Endothelial cell of umbilical vein (primary cell): ENCODE data around the gene BLOC1S1. TPM values are rescaled to one million over a fixed set of nuclear protein-coding genes. Genes with fewer than 3 reads are reported as not detected.

Experiments used
- BruUV-seq: library from RNA; stranded (reverse); fragments of 400-500 nt; replicated peaks from 2 replicates; lab custom pipeline; 2021; lab: Mats Ljungman, UMichigan
- CTCF ChIA-PET: fragments of 300-600, 350-600 bp; sonication (Branson Sonifier 250); formaldehyde crosslinking; loops from one replicate; lab custom pipeline; 2021; ENCODE audit warnings: antibody characterized with exemption, inconsistent platforms; lab: Charles Lee
- POLR2A ChIA-PET: fragments of 300-600, 350-600 bp; sonication (Branson Sonifier 250); formaldehyde crosslinking; loops from one replicate; lab custom pipeline; 2021; ENCODE audit warnings: antibody characterized with exemption, inconsistent platforms; lab: Charles Lee
- DNase-seq: peaks from one replicate; pipeline ENCODE4 v3.0.0-alpha.2; 2011; ENCODE audit warnings: low read depth, low spot score
- FAIRE-seq: peaks from 2 replicates; lab custom pipeline; 2011; peaks lifted over from hg19 to GRCh38; lab: Jason Lieb, UNC
- H2AFZ ChIP-seq: 2 replicates; pipeline ENCODE4 v1.6.0; 2012; ENCODE audit warnings: low read depth, low read length, control low read depth, inconsistent platforms
- H3K27ac ChIP-seq: 2 replicates; pipeline ENCODE4 v1.5.1; 2011; ENCODE audit warnings: low read depth, mild to moderate bottlenecking, control low read depth, low read length, moderate library complexity; ENCODE audit not compliant: insufficient read depth
- H3K27me3 ChIP-seq, 2 experiments: 2 replicates each; pipeline versions ENCODE4 v1.6.0 to v1.6.1; 2011; ENCODE audit warnings: low read length in 2 of 2, mixed read lengths in 1 of 2; ENCODE audit not compliant: control insufficient read depth in 2 of 2, insufficient read depth in 2 of 2
- H3K36me3 ChIP-seq, 2 experiments: 2 replicates in 1 of 2; 3 replicates in 1 of 2; pipeline ENCODE4 v1.5.1; 2011; ENCODE audit warnings: low read length in 2 of 2, mild to moderate bottlenecking in 1 of 2, moderate library complexity in 1 of 2; ENCODE audit not compliant: control insufficient read depth in 2 of 2, insufficient read depth in 2 of 2; ENCODE audit errors: extremely low read depth in 1 of 2
- H3K4me1 ChIP-seq: 3 replicates; pipeline ENCODE4 v1.5.1; 2011; ENCODE audit warnings: mild to moderate bottlenecking, low read length; ENCODE audit not compliant: control insufficient read depth, insufficient read depth; ENCODE audit errors: extremely low read depth
- H3K4me2 ChIP-seq: 2 replicates; pipeline ENCODE4 v1.6.1; 2011; ENCODE audit warnings: low read length, control low read depth, mixed read lengths; ENCODE audit not compliant: insufficient read depth
- H3K4me3 ChIP-seq, 3 experiments: fragments of 200-600 bp in 1 of 3; sonication (generic), shearing (Covaris generic) in 1 of 3; replicated peaks in 1 of 3; 2 replicates each; pipeline ENCODE4 v1.5.1; 2011 to 2016; ENCODE audit warnings: control low read depth in 3 of 3, low read length in 3 of 3, mild to moderate bottlenecking in 2 of 3, inconsistent platforms in 1 of 3, low read depth in 1 of 3, moderate library complexity in 1 of 3; ENCODE audit not compliant: insufficient read depth in 1 of 3
- H3K79me2 ChIP-seq: 2 replicates; pipeline ENCODE4 v1.6.0; 2012; ENCODE audit warnings: low read length, inconsistent platforms; ENCODE audit not compliant: control insufficient read depth, insufficient read depth
- H3K9ac ChIP-seq: replicated peaks from 2 replicates; pipeline ENCODE3; 2011; ENCODE audit warnings: low read length, control low read depth; ENCODE audit not compliant: insufficient read depth; ENCODE audit errors: extremely low read depth
- H3K9me1 ChIP-seq: replicated peaks from 3 replicates; pipeline ENCODE4 v1.6.0; 2011; ENCODE audit warnings: mild to moderate bottlenecking, low read length; ENCODE audit not compliant: control insufficient read depth, insufficient read depth; ENCODE audit errors: extremely low read depth
- H3K9me3 ChIP-seq: replicated peaks from 2 replicates; pipeline ENCODE4 v1.5.1; 2012; ENCODE audit warnings: low read length, inconsistent platforms; ENCODE audit not compliant: control insufficient read depth, insufficient read depth
- H4K20me1 ChIP-seq: replicated peaks from 2 replicates; pipeline ENCODE3; 2011; ENCODE audit warnings: mild to moderate bottlenecking, low read length; ENCODE audit not compliant: control insufficient read depth, insufficient read depth; ENCODE audit errors: extremely low read depth
- FOS ChIP-seq: IDR thresholded peaks from 2 replicates; pipeline ENCODE4 v1.6.1; 2011; ENCODE audit warnings: mild to moderate bottlenecking, low read length, moderate library complexity, borderline replicate concordance; ENCODE audit not compliant: insufficient read depth
- GATA2 ChIP-seq: IDR thresholded peaks from 2 replicates; pipeline ENCODE4 v1.7.0; 2011; ENCODE audit warnings: low read depth, mild to moderate bottlenecking, moderate library complexity, mixed read lengths, low read length; ENCODE audit not compliant: insufficient read length, insufficient read depth
- MYC ChIP-seq: IDR thresholded peaks from one replicate; pipeline ENCODE4 v1.6.1; 2011; ENCODE audit warnings: mild to moderate bottlenecking, low read depth, low read length
- POLR2A ChIP-seq: IDR thresholded peaks from 2 replicates; pipeline ENCODE4 v1.6.1; 2012; ENCODE audit warnings: low read depth, mild to moderate bottlenecking, control low read depth, low read length
- POLR2AphosphoS5 ChIP-seq: IDR thresholded peaks from 2 replicates; pipeline ENCODE4 v1.6.1; 2012; ENCODE audit warnings: low read depth, mild to moderate bottlenecking, control low read depth, low read length, moderate library complexity; ENCODE audit not compliant: insufficient read depth
- dilution Hi-C: fragments of 300-500 bp; cut with MboI; formaldehyde crosslinking; loops from one replicate; pipeline ENCODE4 v1.15.0; 2019; ENCODE audit warnings: low sequenced_read_pairs; ENCODE audit not compliant: extremely low pct_ligation_motif_present
- intact Hi-C: fragments of 100-400 bp; cut with micrococcal nuclease; formaldehyde crosslinking; loops from one replicate; pipeline ENCODE4 v1.10.0; 2022
- polyA plus RNA-seq, 4 experiments: library from polyadenylated mRNA; depleted of rRNA in 3 of 4; stranded (reverse) in 3 of 4; unstranded in 1 of 4; fragments of >200 nt; gene quantifications; 2 replicates each; pipeline versions ENCODE4 v1.2.1 to v1.2.3, GENCODE V29; 2011 to 2012; ENCODE audit warnings: missing spikeins in 1 of 4
- total RNA-seq: library from RNA; stranded (reverse); gene quantifications from 2 replicates; pipeline ENCODE4 v1.2.3, GENCODE V29; 2021
- TF ChIP-seq, protein P1 (sequence below): IDR thresholded peaks from 2 replicates; pipeline ENCODE4 v1.6.1; 2011; ENCODE audit not compliant: insufficient read depth, insufficient read length
- TF ChIP-seq, protein P2 (sequence below), 2 donors: IDR thresholded peaks; 1 replicate in 1 of 2; 2 replicates in 1 of 2; pipeline ENCODE4 v1.5.1; 2011; ENCODE audit warnings: low read length in 2 of 2, mild to moderate bottlenecking in 2 of 2, moderate library complexity in 2 of 2, control low read depth in 1 of 2, inconsistent platforms in 1 of 2, low read depth in 1 of 2; ENCODE audit not compliant: insufficient read depth in 1 of 2; ENCODE audit errors: extremely low read depth in 1 of 2

Gene BLOC1S1
- total and polyA plus RNA-seq, 2 donors (not counting 3 experiments of a cell fraction or from before 2014, with no cell fraction given) = 84.1 to 192 TPM

GRCh38 chr12:55737581-55738122 lies 21.8 kb downstream of the BLOC1S1 start:
- H3K9ac ChIP-seq = no peak overlapping the region
- dilution Hi-C loops (no loop called here), intact Hi-C loops (loop anchor here (1.0 to 5.0 kb wide), 10 partner anchors 8 to 895 kb away; partner anchors contain the start of genes CD63, ORMDL2, PA2G4 and RPS26)
- POLR2A ChIA-PET = interaction anchor here (0.5 to 0.9 kb wide), 3 partner anchors 7 to 425 kb away, joined by 4 to 6 read pairs (median 5); partner anchors contain the start of gene CD63
- DNase-seq (no peak), FAIRE-seq (no peak)
- no peaks in the 10 kb centered on the region for H3K27me3 ChIP-seq
- no TSS peak for BruUV-seq
- no peaks in the 10 kb centered on the region for H3K79me2 ChIP-seq
- no peaks in the 10 kb centered on the region for H4K20me1 ChIP-seq
- H3K9me3 ChIP-seq = no peaks in the 10 kb centered on the region
- CTCF ChIA-PET = interaction anchor here (0.8 to 8.2 kb wide), 41 partner anchors 8 to 549 kb away, joined by 3 to 151 read pairs (median 7); partner anchors contain the start of genes BLOC1S1, CD63, DNAJC14 and ORMDL2
- peaks cover 13% of the 10 kb centered on the region for H3K4me1 ChIP-seq
- no peak overlapping the region for H3K27ac ChIP-seq
- TF ChIP-seq, protein P1, sequence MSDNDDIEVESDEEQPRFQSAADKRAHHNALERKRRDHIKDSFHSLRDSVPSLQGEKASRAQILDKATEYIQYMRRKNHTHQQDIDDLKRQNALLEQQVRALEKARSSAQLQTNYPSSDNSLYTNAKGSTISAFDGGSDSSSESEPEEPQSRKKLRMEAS = no peak
- TF ChIP-seq GATA2 (no peak), MYC (no peak), FOS (no peak), POLR2A (no peak), POLR2AphosphoS5 (no peak)
- TF ChIP-seq, protein P2, sequence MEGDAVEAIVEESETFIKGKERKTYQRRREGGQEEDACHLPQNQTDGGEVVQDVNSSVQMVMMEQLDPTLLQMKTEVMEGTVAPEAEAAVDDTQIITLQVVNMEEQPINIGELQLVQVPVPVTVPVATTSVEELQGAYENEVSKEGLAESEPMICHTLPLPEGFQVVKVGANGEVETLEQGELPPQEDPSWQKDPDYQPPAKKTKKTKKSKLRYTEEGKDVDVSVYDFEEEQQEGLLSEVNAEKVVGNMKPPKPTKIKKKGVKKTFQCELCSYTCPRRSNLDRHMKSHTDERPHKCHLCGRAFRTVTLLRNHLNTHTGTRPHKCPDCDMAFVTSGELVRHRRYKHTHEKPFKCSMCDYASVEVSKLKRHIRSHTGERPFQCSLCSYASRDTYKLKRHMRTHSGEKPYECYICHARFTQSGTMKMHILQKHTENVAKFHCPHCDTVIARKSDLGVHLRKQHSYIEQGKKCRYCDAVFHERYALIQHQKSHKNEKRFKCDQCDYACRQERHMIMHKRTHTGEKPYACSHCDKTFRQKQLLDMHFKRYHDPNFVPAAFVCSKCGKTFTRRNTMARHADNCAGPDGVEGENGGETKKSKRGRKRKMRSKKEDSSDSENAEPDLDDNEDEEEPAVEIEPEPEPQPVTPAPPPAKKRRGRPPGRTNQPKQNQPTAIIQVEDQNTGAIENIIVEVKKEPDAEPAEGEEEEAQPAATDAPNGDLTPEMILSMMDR (IDR thresholded peaks at IDR 0.05; ENCODE audit: extremely low read depth in 1 of 2, insufficient read depth in 1 of 2, low read depth in 1 of 2, low read length in 2 of 2) = no peak
- H3K36me3 ChIP-seq = no peaks in the 10 kb centered on the region
- H3K9me1 ChIP-seq = no peaks in the 10 kb centered on the region
- no peak overlapping the region for H3K4me3 ChIP-seq
- peak overlapping the region; percentile 95 for H2AFZ ChIP-seq
- H3K4me2 ChIP-seq = peak overlapping the region; percentile 99
